HG02610 (cell line): ENCODE data around the gene B4GALT5.

Experiments used
- ATAC-seq: cut with Tn5 transposase; IDR thresholded peaks from one replicate; pipeline ENCODE4 v1.9.1; 2021; ENCODE audit warnings: mild to moderate bottlenecking, moderate library complexity; ENCODE audit not compliant: unreplicated experiment

B4GALT5 gene

DNA sequence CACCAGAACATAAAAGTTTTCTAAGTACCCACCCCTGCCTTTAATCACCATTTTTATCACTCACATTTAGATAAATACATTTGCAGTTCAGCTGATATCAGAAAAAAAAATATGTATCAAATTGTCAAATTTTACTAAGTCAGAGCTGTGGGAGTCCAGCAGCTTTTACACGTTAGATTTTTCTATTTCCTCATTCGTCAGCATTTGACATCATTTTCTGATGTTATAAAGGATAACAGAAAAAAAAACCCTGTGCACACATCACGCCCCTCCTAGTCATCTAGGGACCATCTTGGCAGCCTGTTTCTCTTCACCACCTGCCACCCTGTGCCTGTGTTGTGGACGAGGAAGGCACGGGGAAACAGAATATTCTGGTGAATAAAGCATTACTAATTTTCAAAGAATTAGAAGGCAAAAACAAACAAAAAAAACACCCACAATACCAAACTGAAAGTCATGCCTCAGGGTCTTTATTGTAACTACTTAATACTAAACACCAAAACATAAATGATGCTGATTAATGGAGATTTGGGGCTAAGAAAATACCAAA lies 12.4 kb downstream of the B4GALT5 start:
- no peak for ATAC-seq

DNA sequence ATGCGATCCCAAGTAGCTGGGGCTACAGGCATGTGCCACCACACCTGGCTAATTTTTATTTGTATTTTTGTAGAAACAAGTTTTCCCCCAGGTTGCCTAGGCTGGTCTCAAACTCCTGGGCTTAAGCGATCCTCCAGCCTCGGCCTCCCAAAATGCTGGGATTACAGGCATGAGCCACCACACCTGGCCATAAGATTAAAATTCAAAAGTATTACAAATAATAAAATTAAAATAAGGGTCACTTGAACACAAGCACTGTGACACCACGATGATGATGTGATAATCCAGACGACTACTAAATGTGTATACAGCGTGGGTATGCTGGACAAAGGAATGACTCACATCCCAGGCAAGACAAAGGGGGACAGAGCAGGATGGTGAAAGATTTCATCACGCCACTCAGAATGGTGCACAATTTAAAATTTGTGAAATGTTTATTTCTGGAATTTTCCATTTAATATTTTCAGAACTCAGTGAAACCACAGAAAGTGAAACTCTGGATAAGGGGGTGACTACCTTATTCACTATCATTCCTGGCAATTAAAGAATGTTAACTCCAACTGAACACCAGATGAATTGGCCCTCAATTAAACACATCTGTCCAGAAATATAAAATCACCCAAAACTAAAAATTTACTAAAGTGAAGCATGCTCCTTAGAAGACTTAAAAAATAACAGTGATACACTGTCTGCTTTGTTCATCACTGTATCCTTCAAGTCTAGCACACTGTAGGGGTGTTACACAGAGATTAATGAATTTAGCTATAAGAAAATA lies 13.1 kb downstream of the B4GALT5 start:
- no peak for ATAC-seq

DNA sequence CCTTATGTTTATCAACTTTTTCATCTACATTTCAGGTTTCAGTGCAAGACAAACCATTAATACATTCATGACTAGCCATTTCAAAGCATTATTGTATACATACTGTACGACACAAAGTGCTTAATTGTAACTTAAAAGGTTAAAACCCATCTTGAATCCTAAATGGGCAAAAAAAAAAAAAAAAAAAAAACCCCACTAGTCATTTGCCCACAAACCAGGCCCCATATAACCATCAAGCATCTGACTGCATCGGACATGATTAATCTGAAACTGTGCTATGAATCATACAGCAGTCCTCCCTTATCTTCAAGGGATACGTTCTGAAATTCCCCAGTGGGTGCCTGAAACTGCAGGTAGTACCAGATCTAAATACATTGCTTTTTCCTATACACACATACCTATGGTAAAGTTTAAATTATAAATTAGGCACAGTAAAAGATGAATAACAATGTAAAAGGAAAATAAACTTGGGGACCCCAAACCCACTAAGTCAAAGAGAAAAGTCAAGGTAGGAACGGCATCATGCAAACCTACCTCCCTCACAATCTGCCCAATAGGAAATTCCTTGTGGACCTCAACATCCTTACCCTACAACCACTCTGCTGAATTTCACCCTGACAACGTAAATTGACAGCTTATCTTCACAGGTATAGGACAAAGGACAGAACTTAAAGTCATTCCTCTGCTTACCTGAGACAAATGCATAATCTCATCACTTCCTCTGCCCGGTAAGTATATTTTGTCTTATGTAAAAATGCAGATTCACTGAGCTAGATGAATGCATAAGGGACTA lies 14.3 kb downstream of the B4GALT5 start:
- peak; percentile 91 for ATAC-seq

DNA sequence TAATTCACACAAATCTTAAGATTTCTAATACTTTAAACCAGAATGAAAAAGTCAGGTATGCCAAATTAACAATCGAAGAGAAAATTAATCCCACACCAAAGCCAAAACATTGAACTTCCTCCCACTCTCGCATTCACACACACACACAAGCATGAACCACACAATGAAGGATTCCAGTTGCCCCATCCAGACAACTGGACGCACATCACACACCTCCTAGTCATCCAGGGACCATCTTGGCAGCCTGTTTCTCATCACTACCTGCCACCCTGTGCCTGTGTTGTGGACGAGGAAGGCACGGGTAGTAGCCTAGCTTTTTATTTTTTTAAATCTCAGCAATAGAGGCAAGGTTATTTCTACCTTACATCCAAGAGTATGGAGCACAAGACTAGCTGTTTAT lies 15.2 kb downstream of the B4GALT5 start:
- no peak for ATAC-seq

DNA sequence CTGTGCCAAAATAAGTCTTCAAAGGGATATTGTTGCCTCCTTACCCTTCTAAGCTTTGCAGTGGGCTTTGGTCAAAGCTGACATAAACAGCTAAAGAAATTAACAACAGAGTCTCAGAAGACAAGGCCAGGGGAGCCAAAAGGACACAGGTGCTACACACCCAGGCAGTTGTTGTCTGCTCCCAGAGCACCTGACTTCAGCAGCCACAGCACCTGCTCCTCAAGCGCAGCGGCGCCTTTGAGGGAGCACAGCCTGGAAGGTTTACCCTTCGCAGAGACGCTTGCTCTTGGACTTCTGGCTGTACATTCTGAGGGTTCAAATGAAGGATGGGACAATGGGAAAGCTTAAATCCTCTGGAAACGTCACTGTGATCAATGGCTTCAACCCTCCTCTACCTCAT lies 16.6 kb downstream of the B4GALT5 start:
- no peak for ATAC-seq

DNA sequence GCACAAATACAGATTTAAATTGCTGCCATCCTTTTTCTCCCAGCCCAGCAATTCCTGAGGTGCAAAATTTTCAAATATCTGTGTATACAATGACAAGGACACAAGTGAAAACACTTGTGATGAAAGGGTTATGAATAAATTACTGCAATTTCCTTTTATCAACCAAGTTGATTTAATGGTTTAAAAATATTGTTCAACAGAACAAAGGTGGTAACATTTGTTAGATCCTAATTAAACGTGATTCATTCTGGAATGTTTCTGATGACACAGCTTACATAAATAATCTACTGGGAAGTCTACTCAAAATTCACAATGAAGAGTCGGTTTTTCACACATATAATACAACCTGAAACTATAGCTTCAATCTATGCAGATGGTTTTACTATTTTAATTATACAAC lies 17.1 kb downstream of the B4GALT5 start:
- no peak for ATAC-seq

DNA sequence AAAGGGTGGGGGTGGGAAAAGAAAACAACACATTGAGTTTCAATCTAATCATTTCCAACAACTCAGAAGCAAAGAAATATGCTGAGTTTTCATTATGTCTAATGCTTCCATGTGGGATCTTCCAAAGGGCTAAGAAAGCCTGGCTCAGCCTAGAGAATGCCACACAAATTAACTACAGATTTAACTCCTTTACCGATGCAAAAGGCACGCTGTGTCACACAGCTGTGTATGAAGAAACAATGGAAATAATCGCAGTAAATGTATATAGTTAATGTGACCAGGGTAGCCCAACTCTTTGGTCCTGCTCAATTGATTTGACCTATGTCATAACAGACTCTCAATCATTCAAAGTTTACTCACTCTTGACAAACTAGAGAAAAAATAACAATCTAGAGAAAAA lies 17.8 kb downstream of the B4GALT5 start:
- no peak for ATAC-seq

DNA sequence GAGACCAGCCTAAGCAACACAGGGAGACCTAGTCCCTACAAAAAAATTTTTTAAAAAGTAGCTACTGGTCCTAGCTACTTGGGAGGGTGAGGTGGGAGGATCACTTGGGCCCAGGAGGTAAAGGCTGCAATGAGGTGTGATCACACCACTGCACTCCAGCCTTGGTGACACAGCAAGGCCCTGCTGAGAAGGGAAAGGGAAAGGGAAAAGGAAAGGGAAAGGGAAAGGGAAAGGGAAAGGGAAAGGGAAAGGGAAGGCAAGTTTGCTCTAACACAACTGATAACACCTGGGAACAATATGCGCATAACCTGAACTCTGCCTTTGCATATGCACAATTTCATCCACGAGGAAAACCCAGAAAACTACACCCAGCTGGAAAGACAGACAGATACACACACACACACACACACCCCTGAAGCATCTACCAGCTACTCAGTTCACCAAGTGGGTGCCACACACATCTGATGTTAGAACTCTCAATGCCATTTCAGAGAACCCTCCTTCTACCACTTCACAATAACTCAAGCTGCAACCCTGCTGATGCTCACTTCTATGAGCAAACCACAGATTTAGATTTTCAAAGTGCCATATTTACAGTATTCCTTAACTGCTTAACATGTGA lies 19.1 kb downstream of the B4GALT5 start:
- no peak for ATAC-seq

DNA sequence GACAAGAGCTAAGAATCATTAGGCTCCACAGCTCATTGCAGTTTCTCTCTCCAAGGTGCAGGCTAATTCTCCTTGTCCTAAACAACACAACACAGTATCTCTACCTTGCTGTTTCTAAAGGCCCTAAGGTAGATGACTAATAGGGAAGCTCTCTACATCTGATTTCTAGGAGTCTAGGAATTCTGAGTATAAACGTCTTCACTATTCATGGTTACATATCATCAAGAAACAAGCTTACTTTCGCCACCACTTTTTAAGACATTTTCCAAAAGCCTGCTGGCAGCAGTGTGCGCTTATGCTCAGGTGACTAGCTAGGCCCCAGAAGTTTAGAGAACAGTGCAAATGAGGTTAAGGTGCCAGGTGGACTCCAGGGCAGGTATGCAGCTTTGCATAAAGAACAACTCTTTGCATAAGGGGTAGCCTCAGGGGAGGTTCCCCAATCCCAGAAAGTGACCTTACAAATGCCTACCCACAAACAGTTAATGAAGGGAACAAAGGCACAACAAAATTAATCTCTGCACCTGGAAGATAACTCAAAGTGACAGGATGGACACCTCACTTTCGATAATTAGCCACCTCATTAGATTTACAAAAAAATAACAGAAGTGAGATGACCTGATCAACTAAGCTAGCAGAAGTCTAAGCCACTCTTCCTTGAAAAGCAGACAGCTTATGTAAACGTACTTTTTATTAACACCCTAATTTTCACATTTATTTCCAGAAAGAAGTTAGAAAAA lies 20.1 kb downstream of the B4GALT5 start:
- ATAC-seq = no peak

DNA sequence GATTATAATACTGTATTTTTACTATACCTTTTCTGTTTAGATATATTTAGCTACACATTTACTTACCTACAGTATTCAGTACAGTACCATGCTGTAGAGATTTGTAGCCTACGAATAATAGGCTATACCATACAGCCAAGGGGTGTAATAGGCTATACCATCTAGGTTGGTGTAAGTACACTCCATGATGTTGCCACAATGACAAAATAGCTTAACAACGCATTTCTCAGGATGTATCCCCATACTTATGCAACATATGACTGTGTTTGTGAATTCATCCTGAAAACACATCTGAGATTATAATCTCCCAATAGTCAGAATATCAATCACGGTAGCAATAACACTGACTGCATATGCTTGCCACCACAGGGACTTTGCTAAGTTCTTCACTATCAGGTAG lies 20.7 kb downstream of the B4GALT5 start:
- ATAC-seq = no peak

DNA sequence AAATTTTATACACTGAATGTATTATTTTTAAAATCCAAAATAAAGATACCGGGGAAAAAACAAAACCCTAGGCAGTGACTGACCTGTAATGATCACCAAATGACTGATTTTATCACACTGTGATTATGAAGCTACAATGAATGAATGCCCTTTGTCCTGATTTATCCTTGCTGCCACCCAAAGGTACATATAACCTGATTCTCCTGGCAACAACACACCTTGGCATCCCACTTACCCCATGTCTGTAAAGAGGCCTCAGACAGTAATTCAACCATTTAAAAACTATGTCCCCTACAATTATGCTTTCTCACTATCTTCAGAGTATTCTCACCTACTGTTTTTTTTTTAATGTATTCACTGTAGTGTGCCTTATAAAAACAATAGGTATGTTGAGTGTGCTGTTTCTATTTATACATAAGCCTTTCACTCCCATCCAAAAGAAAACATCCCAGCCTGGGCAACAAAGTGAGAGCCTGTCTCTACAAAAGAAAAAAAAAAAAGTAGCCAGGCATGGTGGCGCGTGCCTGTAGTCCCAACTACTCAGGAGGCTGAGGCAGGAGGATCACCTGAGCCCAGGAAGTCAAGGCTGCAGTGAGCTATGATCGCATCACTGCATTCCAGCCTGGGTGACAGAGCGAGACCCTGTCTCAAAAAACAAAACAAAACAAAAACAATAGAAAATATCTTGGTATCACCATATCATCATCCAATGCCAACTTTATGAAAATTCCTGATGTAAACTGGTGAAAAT lies 21.7 kb downstream of the B4GALT5 start:
- ATAC-seq = no peak

DNA sequence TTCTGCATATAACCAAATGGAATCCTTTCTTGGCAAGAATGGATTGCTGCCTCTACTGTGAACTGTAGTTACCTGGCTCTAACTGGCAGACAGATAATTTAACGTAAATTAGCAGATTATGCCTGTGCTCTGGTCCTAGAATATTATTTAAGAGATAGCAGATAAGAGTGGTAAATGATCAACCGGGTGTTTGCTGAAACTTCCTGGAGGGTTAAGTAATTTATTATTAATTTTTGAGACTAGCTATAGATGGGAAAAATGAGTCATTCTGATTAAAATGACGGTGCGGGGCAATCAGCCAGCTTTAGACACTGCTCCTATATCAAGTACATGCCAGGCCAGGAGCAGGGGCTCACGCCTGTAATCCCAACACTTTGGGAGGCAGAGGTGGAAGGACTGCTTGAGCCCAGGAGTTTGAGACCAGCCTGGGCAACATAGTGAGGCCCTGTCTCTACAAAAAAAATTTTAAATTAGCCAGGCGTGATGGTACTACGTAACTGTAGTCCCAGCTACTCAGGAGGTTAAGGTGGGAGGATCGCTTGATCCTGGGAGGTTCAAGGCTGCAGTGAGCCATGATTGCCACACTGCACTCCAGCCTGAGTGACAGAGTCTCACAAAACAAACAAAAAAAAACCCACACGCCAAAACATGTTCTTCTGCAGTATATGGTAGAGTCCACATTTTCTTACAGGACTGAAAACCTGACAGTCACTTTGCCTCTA lies 22.6 kb downstream of the B4GALT5 start:
- ATAC-seq = no peak

DNA sequence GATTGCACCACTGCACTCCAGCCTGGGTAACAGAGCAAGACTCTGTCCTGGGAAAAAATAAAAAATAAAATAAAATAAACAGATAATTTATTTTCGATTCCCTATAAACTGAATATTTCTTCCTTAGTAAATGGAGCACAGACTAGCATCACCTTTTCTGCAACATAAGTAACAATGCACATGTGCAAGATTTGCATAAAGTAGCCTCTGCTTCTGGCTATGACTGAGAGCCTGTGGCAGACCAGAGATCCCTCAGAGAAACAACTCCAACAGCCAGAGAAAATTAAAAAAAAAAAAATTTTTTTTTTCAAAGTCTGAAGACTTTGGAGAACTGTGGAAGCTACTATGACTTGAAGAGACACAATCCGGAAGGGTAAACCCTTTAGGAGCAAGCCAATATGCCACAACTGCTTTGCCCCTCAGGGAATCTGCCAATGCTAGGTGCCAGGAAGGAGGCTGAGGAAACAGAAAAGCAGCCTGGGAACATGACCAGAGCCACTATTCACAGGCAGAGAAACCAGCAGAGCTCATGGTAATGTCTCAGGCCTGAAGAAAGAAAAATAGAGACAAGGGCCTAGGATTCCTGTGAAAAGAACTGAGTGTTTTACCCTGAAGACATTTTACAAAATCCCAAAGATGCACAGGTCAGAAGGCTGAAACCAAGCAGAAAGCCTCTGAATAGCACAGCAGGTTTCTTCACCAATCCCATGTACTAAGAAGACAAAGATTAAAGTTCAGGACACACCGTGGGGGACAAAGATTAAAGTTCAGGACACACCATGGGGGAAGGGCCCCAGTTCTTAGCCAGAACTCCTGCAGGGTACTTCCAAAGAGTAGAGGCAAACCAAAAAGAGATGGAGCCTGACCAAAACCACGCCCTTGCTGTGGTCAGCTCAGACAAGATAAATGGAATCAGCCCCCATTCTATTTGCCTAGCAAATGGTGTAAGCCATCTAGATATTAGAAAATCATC lies 25.8 kb downstream of the B4GALT5 start:
- no peak for ATAC-seq

DNA sequence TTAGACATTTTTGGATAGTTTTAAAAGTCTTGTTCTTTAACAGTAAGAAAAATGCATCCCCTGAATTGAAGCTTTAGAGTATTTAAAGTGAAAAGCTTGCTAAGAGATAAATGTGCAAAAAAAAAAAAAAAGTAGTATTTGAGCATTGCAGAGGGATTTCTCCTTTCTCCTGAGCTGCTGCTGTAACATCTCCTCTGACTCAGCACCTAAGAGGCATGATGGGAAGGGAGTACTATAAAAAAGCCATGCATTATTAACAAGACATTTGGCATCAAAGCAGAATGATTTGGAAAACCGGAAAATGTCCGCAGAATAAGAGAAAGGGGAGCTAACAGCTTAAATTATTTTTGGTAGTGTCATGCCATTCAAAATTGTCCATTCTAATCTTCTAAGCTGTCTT lies 27.9 kb downstream of the B4GALT5 start:
- ATAC-seq = no peak

DNA sequence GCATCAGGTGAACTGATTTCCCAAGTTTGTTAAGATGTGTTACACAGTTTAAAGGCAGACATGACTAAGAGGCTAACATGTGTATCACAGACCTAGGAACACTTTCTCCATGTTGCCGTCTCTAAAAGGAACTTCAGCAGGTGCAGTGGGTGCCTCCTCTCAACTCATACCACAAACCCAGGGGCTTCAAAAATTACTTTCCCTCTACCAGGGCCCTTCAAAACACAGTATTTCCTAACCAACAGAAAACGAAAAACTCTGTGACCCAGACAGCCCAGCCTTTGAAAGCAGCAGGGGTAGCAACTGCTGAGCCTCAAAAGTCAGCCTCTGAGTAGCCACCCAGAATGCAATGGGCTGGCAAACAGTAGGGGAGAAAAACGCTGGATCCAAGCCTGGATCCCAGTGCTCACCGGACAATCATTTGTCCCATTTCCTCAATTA lies 28.5 kb downstream of the B4GALT5 start:
- no peak for ATAC-seq

DNA sequence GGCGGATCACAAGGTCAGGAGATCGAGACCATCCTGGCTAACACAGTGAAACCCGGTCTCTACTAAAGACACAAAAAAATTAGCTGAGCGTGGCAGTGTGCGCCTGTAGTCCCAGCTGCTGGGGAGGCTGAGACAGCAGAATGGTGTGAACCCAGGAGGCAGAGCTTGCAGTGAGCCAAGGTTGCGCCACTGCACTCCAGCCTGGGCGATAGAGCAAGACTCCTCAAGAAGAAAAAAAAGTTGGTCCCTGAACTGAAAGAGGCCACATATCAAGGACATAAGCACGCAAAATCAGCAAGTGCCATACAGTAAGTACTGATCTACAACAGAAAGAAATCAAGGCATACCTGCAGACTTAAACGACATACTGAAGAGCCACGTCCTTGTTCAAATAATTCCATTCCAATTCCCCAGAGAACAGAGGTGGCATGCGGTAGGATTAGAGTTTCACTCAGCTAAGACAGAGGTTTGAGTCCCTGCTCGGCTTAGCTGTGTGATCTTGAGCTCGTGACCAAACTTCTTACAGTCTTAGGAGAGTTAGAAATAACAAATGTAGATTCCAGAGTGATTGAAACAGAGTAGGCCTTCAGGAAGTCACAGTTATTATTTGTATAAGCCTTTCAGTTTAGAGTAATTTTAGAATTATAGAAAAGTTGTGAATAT lies 29.2 kb downstream of the B4GALT5 start:
- no peak for ATAC-seq

DNA sequence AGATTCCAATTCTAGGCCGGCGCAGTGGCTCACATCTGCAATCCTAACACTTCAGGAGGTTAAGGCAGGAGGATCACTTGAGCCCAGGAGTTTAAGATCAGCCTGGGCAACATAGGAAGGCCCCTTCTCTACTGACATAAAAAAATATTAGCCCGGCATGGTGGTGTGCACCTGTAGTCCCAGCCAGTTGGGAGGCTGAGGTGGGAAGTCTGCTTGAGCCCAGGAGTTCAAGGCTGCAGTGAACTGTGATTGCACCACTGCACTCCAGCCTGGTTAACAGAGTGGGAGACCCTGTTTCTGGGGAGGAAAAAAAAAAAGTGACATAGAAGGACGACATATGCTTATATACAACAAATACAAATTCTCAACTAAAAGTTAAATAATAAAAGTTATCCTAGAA lies 30.9 kb downstream of the B4GALT5 start:
- no peak for ATAC-seq

DNA sequence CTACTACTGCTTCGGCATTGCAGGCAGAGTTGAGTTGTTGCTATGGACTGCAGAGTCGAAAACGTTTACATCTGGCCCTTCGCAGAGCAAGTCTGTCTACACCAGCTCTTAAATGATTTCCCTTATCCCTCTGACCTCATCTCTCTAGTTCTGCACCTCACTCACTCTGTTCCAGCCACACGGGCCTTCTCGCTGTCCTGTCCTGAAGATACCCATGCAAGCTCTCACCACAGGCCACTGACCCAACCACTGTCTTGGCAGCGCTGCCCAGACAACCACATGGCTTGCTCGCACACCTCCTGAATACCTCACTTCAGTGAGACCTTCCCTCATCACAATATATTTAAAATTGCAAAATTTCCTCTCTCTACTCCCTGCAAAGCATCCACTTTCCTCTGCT lies 31.4 kb downstream of the B4GALT5 start:
- no peak for ATAC-seq
